Measurements from ENCODE around the gene GMIP.
A peak's percentile ranks its signal among the peaks of the same experiment; 100 is the strongest.

GRCh38 chr19:19643158-19644053, at the start of gene GMIP:
- no peak for TF ChIP-seq EP300 (IDR thresholded peaks at IDR 0.05; ENCODE audit: borderline replicate concordance)
- TF ChIP-seq, protein P1, sequence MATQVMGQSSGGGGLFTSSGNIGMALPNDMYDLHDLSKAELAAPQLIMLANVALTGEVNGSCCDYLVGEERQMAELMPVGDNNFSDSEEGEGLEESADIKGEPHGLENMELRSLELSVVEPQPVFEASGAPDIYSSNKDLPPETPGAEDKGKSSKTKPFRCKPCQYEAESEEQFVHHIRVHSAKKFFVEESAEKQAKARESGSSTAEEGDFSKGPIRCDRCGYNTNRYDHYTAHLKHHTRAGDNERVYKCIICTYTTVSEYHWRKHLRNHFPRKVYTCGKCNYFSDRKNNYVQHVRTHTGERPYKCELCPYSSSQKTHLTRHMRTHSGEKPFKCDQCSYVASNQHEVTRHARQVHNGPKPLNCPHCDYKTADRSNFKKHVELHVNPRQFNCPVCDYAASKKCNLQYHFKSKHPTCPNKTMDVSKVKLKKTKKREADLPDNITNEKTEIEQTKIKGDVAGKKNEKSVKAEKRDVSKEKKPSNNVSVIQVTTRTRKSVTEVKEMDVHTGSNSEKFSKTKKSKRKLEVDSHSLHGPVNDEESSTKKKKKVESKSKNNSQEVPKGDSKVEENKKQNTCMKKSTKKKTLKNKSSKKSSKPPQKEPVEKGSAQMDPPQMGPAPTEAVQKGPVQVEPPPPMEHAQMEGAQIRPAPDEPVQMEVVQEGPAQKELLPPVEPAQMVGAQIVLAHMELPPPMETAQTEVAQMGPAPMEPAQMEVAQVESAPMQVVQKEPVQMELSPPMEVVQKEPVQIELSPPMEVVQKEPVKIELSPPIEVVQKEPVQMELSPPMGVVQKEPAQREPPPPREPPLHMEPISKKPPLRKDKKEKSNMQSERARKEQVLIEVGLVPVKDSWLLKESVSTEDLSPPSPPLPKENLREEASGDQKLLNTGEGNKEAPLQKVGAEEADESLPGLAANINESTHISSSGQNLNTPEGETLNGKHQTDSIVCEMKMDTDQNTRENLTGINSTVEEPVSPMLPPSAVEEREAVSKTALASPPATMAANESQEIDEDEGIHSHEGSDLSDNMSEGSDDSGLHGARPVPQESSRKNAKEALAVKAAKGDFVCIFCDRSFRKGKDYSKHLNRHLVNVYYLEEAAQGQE (IDR thresholded peaks at IDR 0.05; ENCODE audit: low read depth): no peak
- TF ChIP-seq EGR1 (IDR thresholded peaks at IDR 0.05): 0 out of 2 replicates have a peak, but pooled peaks have one; percentile 31
- TF ChIP-seq, protein P2, sequence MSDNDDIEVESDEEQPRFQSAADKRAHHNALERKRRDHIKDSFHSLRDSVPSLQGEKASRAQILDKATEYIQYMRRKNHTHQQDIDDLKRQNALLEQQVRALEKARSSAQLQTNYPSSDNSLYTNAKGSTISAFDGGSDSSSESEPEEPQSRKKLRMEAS (IDR thresholded peaks at IDR 0.05): 0 out of 2 replicates have a peak, but pooled peaks have one; percentile 33
- TF ChIP-seq CEBPB (IDR thresholded peaks at IDR 0.05): no peak
- peak; percentile 73 for TF ChIP-seq RAD21 (IDR thresholded peaks at IDR 0.05; ENCODE audit: low read depth)
- peak; percentile 26; the same call in 1 of the 2 replicates for TF ChIP-seq TAF1 (IDR thresholded peaks at IDR 0.05; ENCODE audit: low read depth)
- TF ChIP-seq NFIC (IDR thresholded peaks at IDR 0.05): no peak
- no peak for TF ChIP-seq USF1 (IDR thresholded peaks at IDR 0.05)
- TF ChIP-seq TCF12 (IDR thresholded peaks at IDR 0.05; ENCODE audit: low read depth): no peak
- no peak for TF ChIP-seq TEAD4 (IDR thresholded peaks at IDR 0.05)

Measured in Ishikawa (cell line).